SK-N-SH treated with all-trans-retinoic acid at 6 μM for 48 hours (cell line): ENCODE results near the gene ZNF345.

Experiments used
- ATAC-seq: fragments of 200-7000 bp; cut with Tn5 transposase; 3 replicates; pipeline ENCODE4 v1.9.1; 2020; ENCODE audit warnings: mild to moderate bottlenecking, moderate library complexity
- ARNTL ChIP-seq: fragments of 450-650 bp; formaldehyde crosslinking; IDR thresholded peaks from 2 replicates; pipeline ENCODE4 v1.5.0; 2020; ENCODE audit warnings: low read depth, mild to moderate bottlenecking, moderate library complexity, borderline replicate concordance
- BACH2 ChIP-seq: fragments of 250-450 bp; sonication (Bioruptor Pico); IDR thresholded peaks from 2 replicates; pipeline ENCODE4 v1.9.0; 2021; ENCODE audit warnings: mild to moderate bottlenecking, borderline replicate concordance
- CSDC2 ChIP-seq: fragments of 250-450 bp; sonication (Bioruptor Pico); IDR thresholded peaks from 2 replicates; pipeline ENCODE4 v1.5.0; 2020; ENCODE audit warnings: mild to moderate bottlenecking, moderate library complexity
- ESRRG ChIP-seq: fragments of 250-450 bp; sonication (Bioruptor Pico); IDR thresholded peaks from 2 replicates; pipeline ENCODE4 v1.6.1; 2021; ENCODE audit warnings: mild to moderate bottlenecking
- GLIS3 ChIP-seq: fragments of 250-450 bp; sonication (Bioruptor Pico); IDR thresholded peaks from 2 replicates; pipeline ENCODE4 v1.5.0; 2020; ENCODE audit warnings: mild to moderate bottlenecking, moderate library complexity
- ISL1 ChIP-seq: fragments of 250-450 bp; sonication (Bioruptor Pico); IDR thresholded peaks from 2 replicates; pipeline ENCODE4 v2.1.2; 2022; ENCODE audit warnings: mild to moderate bottlenecking, moderate library complexity
- OSR1 ChIP-seq: fragments of 250-450 bp; sonication (Bioruptor Pico); IDR thresholded peaks from 2 replicates; pipeline ENCODE4 v1.8.0; 2022; ENCODE audit warnings: moderate library complexity, mild to moderate bottlenecking, inconsistent platforms
- PPARA ChIP-seq: fragments of 250-450 bp; sonication (Bioruptor Pico); IDR thresholded peaks from 2 replicates; pipeline ENCODE4 v1.5.0; 2020; ENCODE audit warnings: mild to moderate bottlenecking, borderline replicate concordance
- RARB ChIP-seq: fragments of 250-450 bp; sonication (Bioruptor Pico); IDR thresholded peaks from 2 replicates; pipeline ENCODE4 v1.8.0; 2021; ENCODE audit warnings: mild to moderate bottlenecking, moderate library complexity
- SNAI2 ChIP-seq: fragments of 250-450 bp; sonication (Bioruptor Pico); IDR thresholded peaks from 2 replicates; pipeline ENCODE4 v1.5.0; 2020; ENCODE audit warnings: mild to moderate bottlenecking, moderate library complexity
- TCF4 ChIP-seq: fragments of 250-450 bp; sonication (Bioruptor Pico); IDR thresholded peaks from 2 replicates; pipeline ENCODE4 v1.8.0; 2021; ENCODE audit warnings: mild to moderate bottlenecking, moderate library complexity, borderline replicate concordance
- TOX ChIP-seq: fragments of 250-450 bp; sonication (Bioruptor Pico); IDR thresholded peaks from 2 replicates; pipeline ENCODE4 v1.8.0; 2021; ENCODE audit warnings: mild to moderate bottlenecking, moderate library complexity, borderline replicate concordance
- ZC3H10 ChIP-seq: fragments of 250-450 bp; sonication (Bioruptor Pico); IDR thresholded peaks from 2 replicates; pipeline ENCODE4 v1.5.1; 2021; ENCODE audit warnings: mild to moderate bottlenecking, moderate library complexity
- ZFP3 ChIP-seq: fragments of 250-450 bp; sonication (Bioruptor Pico); IDR thresholded peaks from 2 replicates; pipeline ENCODE4 v1.5.0; 2020; ENCODE audit warnings: mild to moderate bottlenecking, moderate library complexity
- ZFP30 ChIP-seq: fragments of 450-650 bp; formaldehyde crosslinking; IDR thresholded peaks from 2 replicates; pipeline ENCODE4 v1.5.0; 2022; ENCODE audit warnings: mild to moderate bottlenecking, moderate library complexity
- ZNF565 ChIP-seq: fragments of 450-650 bp; formaldehyde crosslinking; conservative IDR thresholded peaks from 2 replicates; pipeline ENCODE4 v1.5.0; 2020; ENCODE audit warnings: low read depth, mild to moderate bottlenecking, moderate library complexity
- ZNF70 ChIP-seq: fragments of 450-650 bp; formaldehyde crosslinking; IDR thresholded peaks from 2 replicates; pipeline ENCODE4 v1.5.0; 2020; ENCODE audit warnings: mild to moderate bottlenecking, moderate library complexity
- ZNF8 ChIP-seq: fragments of 450-650 bp; formaldehyde crosslinking; IDR thresholded peaks from 2 replicates; pipeline ENCODE4 v1.5.0; 2020; ENCODE audit warnings: mild to moderate bottlenecking, moderate library complexity
- TF ChIP-seq, protein P1 (sequence below): fragments of 250-450 bp; sonication (Bioruptor Pico); IDR thresholded peaks from 2 replicates; pipeline ENCODE4 v1.5.1; 2021; ENCODE audit warnings: mild to moderate bottlenecking, moderate library complexity
- TF ChIP-seq, protein P2 (sequence below): fragments of 250-450 bp; sonication (Bioruptor Pico); IDR thresholded peaks from 2 replicates; pipeline ENCODE4 v1.8.0; 2021; ENCODE audit warnings: low read depth, mild to moderate bottlenecking, moderate library complexity, borderline replicate concordance
- TF ChIP-seq, protein P3 (sequence below): fragments of 250-450 bp; sonication (Bioruptor Pico); IDR thresholded peaks from 2 replicates; pipeline ENCODE4 v1.5.0; 2020; ENCODE audit warnings: mild to moderate bottlenecking, moderate library complexity
- TF ChIP-seq, protein P4 (sequence below): fragments of 250-450 bp; sonication (Bioruptor Pico); IDR thresholded peaks from 2 replicates; pipeline ENCODE4 v1.5.1; 2020; ENCODE audit warnings: low read depth, mild to moderate bottlenecking, moderate library complexity
- TF ChIP-seq, protein P5 (sequence below): fragments of 250-450 bp; sonication (Bioruptor Pico); IDR thresholded peaks from 2 replicates; pipeline ENCODE4 v1.8.0; 2020; ENCODE audit warnings: mild to moderate bottlenecking, moderate library complexity, borderline replicate concordance

The ZNF345 gene

DNA sequence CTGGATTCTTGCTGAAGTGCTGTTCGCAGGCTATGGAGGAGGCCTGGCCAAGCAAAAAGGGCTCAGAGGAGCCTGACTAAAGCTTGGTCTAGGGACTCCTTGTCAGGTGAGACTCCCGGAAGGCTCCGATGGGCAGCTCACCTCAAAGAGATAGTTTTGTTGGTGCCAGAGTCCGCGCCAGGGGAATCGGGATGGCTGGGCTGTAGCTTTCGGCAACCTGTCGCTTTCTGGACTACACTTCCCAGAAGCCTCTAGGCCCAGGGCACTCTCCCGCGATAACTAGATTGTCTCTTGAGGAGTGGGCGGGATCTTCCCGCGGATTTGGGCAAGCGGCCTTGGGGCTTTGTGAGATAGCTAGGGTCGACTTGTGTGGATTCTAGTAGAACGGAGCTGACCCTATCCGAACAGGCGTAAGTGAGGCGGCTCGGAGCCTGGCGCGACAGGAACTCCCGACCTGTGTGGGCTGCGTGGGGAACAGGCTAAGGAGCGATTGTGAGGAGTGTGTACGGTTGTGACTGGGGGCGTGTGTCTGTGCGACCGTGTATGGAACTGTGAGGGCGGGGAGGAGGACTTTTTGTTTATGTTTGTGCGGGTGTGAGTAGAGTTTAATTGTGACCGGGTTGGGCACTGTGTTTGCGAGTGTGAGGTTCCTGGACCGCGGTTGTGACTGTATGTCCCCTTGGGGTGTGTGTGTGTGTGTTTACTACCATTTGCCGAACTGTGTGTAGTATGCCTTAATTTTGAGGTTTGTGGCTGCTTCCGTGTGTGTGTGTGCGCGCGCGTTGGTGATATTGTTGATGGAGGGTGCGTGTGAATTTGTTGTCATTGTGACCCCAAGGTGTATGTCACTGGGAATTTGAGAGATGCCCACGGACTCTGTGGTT is at the start of gene ZNF345:
TSS of gene ZNF345 (plus strand) at position 318 of the 884 bp plus-strand sequence. CDS start 25,955 bp downstream, outside the sequence.
- TF ChIP-seq ESRRG (CRISPR knock-in tag) (no peak), ZFP3 (CRISPR knock-in tag) (peak; percentile 96), PPARA (CRISPR knock-in tag) (no peak), BACH2 (no peak), ISL1 (CRISPR knock-in tag) (no peak), ZFP30 (CRISPR knock-in tag) (no peak)
- peak; percentile 95 for ATAC-seq

DNA sequence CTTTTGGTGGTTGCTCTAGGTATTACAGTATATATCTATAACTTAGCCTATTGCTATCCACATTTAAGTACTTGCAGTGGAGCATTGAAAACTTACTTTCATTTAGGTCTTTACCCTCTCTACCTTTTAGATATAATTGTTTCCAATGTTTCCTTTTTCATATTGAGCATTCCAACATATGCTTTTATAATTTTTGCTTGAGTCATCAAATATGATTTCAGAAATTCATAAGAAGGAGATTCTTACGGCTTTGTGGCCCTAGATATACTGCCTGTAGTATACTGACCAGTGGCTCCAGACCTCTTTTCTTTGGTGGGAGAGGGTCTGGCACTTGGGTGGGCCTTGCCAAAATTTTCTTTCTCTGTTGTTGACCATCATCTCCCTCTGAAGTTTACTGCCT is 45.3 kb upstream of the ZNF345 start:
- TF ChIP-seq ISL1 (CRISPR knock-in tag) (no peak), ARNTL (CRISPR knock-in tag) (no peak), CSDC2 (CRISPR knock-in tag) (no peak), RARB (CRISPR knock-in tag) (no peak), PPARA (CRISPR knock-in tag) (no peak), ZNF565 (CRISPR knock-in tag) (no peak), ESRRG (CRISPR knock-in tag) (no peak), ZNF70 (CRISPR knock-in tag) (no peak), TCF4 (no peak), TOX (no peak), SNAI2 (CRISPR knock-in tag) (no peak), ZNF8 (CRISPR knock-in tag) (no peak), GLIS3 (CRISPR knock-in tag) (no peak), ZFP30 (CRISPR knock-in tag) (no peak), ZC3H10 (CRISPR knock-in tag) (no peak), OSR1 (CRISPR knock-in tag) (no peak)
- TF ChIP-seq, protein P1, sequence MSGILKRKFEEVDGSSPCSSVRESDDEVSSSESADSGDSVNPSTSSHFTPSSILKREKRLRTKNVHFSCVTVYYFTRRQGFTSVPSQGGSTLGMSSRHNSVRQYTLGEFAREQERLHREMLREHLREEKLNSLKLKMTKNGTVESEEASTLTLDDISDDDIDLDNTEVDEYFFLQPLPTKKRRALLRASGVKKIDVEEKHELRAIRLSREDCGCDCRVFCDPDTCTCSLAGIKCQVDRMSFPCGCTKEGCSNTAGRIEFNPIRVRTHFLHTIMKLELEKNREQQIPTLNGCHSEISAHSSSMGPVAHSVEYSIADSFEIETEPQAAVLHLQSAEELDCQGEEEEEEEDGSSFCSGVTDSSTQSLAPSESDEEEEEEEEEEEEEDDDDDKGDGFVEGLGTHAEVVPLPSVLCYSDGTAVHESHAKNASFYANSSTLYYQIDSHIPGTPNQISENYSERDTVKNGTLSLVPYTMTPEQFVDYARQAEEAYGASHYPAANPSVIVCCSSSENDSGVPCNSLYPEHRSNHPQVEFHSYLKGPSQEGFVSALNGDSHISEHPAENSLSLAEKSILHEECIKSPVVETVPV (CRISPR knock-in tag): no peak
- TF ChIP-seq, protein P2, sequence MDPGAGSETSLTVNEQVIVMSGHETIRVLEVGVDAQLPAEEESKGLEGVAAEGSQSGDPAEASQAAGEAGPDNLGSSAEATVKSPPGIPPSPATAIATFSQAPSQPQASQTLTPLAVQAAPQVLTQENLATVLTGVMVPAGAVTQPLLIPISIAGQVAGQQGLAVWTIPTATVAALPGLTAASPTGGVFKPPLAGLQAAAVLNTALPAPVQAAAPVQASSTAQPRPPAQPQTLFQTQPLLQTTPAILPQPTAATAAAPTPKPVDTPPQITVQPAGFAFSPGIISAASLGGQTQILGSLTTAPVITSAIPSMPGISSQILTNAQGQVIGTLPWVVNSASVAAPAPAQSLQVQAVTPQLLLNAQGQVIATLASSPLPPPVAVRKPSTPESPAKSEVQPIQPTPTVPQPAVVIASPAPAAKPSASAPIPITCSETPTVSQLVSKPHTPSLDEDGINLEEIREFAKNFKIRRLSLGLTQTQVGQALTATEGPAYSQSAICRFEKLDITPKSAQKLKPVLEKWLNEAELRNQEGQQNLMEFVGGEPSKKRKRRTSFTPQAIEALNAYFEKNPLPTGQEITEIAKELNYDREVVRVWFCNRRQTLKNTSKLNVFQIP (CRISPR knock-in tag): no peak
- TF ChIP-seq, protein P3, sequence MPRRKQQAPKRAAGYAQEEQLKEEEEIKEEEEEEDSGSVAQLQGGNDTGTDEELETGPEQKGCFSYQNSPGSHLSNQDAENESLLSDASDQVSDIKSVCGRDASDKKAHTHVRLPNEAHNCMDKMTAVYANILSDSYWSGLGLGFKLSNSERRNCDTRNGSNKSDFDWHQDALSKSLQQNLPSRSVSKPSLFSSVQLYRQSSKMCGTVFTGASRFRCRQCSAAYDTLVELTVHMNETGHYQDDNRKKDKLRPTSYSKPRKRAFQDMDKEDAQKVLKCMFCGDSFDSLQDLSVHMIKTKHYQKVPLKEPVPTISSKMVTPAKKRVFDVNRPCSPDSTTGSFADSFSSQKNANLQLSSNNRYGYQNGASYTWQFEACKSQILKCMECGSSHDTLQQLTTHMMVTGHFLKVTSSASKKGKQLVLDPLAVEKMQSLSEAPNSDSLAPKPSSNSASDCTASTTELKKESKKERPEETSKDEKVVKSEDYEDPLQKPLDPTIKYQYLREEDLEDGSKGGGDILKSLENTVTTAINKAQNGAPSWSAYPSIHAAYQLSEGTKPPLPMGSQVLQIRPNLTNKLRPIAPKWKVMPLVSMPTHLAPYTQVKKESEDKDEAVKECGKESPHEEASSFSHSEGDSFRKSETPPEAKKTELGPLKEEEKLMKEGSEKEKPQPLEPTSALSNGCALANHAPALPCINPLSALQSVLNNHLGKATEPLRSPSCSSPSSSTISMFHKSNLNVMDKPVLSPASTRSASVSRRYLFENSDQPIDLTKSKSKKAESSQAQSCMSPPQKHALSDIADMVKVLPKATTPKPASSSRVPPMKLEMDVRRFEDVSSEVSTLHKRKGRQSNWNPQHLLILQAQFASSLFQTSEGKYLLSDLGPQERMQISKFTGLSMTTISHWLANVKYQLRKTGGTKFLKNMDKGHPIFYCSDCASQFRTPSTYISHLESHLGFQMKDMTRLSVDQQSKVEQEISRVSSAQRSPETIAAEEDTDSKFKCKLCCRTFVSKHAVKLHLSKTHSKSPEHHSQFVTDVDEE: no peak
- TF ChIP-seq, protein P4, sequence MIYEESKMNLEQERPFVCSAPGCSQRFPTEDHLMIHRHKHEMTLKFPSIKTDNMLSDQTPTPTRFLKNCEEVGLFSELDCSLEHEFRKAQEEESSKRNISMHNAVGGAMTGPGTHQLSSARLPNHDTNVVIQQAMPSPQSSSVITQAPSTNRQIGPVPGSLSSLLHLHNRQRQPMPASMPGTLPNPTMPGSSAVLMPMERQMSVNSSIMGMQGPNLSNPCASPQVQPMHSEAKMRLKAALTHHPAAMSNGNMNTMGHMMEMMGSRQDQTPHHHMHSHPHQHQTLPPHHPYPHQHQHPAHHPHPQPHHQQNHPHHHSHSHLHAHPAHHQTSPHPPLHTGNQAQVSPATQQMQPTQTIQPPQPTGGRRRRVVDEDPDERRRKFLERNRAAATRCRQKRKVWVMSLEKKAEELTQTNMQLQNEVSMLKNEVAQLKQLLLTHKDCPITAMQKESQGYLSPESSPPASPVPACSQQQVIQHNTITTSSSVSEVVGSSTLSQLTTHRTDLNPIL (CRISPR knock-in tag): no peak
- ATAC-seq: no peak

DNA sequence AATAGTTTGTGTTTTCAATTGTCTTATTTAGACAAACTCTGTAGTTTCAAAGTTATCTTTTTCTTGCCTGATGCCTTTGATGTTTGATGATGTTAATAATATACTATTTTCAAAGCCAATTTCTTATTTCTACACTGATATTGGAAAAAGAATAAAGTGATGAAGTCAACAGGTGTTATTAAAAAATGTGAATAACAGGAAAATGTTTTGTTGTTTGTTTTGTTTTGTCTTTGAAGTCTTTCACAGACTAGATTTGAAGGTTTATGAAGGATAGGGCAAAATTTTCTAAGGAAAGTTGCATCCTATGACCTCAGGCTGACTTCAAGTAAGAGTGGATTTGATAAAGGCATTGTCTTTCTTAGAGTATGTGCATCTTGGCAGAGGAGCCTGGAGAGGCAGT is 43.6 kb upstream of the ZNF345 start:
- ATAC-seq: no peak
- TF ChIP-seq ISL1 (CRISPR knock-in tag) (no peak), ZC3H10 (CRISPR knock-in tag) (no peak), ZFP30 (CRISPR knock-in tag) (no peak), ZNF8 (CRISPR knock-in tag) (no peak), BACH2 (no peak), GLIS3 (CRISPR knock-in tag) (no peak), ZNF70 (CRISPR knock-in tag) (no peak)
- TF ChIP-seq, protein P1 (CRISPR knock-in tag): no peak
- TF ChIP-seq, protein P2 (CRISPR knock-in tag): no peak
- TF ChIP-seq, protein P4 (CRISPR knock-in tag): no peak
- TF ChIP-seq, protein P5, sequence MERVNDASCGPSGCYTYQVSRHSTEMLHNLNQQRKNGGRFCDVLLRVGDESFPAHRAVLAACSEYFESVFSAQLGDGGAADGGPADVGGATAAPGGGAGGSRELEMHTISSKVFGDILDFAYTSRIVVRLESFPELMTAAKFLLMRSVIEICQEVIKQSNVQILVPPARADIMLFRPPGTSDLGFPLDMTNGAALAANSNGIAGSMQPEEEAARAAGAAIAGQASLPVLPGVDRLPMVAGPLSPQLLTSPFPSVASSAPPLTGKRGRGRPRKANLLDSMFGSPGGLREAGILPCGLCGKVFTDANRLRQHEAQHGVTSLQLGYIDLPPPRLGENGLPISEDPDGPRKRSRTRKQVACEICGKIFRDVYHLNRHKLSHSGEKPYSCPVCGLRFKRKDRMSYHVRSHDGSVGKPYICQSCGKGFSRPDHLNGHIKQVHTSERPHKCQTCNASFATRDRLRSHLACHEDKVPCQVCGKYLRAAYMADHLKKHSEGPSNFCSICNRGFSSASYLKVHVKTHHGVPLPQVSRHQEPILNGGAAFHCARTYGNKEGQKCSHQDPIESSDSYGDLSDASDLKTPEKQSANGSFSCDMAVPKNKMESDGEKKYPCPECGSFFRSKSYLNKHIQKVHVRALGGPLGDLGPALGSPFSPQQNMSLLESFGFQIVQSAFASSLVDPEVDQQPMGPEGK (CRISPR knock-in tag): no peak
